GM21825 (cell line): ENCODE results near the gene FCRLA.
A peak's percentile ranks its signal among the peaks of the same experiment; 100 is the strongest.
"Not testable (repeated sequence)": the region's sequence is repeated elsewhere in the genome, so short reads cannot be mapped to it uniquely, and the experiment has no call there.

Source experiments
- ATAC-seq: cut with Tn5 transposase; IDR thresholded peaks from one replicate; pipeline ENCODE4 v1.9.1; 2021; ENCODE audit warnings: mild to moderate bottlenecking, moderate library complexity; ENCODE audit not compliant: unreplicated experiment

FCRLA gene

GRCh38 chr1:161702250-161702649 lies 4.8 kb upstream of the FCRLA start:
- no peak for ATAC-seq

- peak; percentile 36 for ATAC-seq
These were observed 1.5 kb upstream of the FCRLA start for GRCh38 chr1:161705537-161705936.

- no peak for ATAC-seq
These were observed 932 bp upstream of the FCRLA start for GRCh38 chr1:161706113-161706481.

- ATAC-seq, result peak; percentile 4
These were observed 474 bp downstream of the FCRLA start for GRCh38 chr1:161707503-161707902.

GRCh38 chr1:161709373-161709772 lies 2.3 kb downstream of the FCRLA start:
- ATAC-seq, result no peak

- ATAC-seq, result no peak
These were observed 3.5 kb downstream of the FCRLA start for GRCh38 chr1:161710560-161710959.

- ATAC-seq, result peak; percentile 58
These were observed 11.7 kb downstream of the FCRLA start for GRCh38 chr1:161718559-161719324.

- peak; percentile 44 for ATAC-seq
These were observed 12.2 kb downstream of the FCRLA start for GRCh38 chr1:161719325-161719611.

GRCh38 chr1:161720422-161720821 lies 13.4 kb downstream of the FCRLA start:
- ATAC-seq, result no peak

- no peak for ATAC-seq
These were observed 14.1 kb downstream of the FCRLA start, which contains the start of gene FCRLB for GRCh38 chr1:161720956-161721737. Gene FCRLB, plus strand, starts transcription at chr1:161721544. Its CDS starts 1,129 bp downstream, at chr1:161722673.

GRCh38 chr1:161721738-161722343 lies 14.8 kb downstream of the FCRLA start:
- no peak for ATAC-seq

GRCh38 chr1:161722406-161722805 lies 15.4 kb downstream of the FCRLA start:
- ATAC-seq, result no peak

- no peak for ATAC-seq
These were observed 16.6 kb downstream of the FCRLA start for GRCh38 chr1:161723459-161724141.

- not testable (repeated sequence) for ATAC-seq
These were observed 18.4 kb downstream of the FCRLA start for GRCh38 chr1:161725258-161725907.

- peak; percentile 19 for ATAC-seq
These were observed 19.0 kb downstream of the FCRLA start for GRCh38 chr1:161725908-161726472.

GRCh38 chr1:161726473-161727255 lies 19.6 kb downstream of the FCRLA start:
- peak; percentile 46 for ATAC-seq

GRCh38 chr1:161727256-161727924 lies 20.4 kb downstream of the FCRLA start:
- ATAC-seq, result peak; percentile 12

GRCh38 chr1:161728376-161729226 lies 21.6 kb downstream of the FCRLA start:
- ATAC-seq, result no peak
